NAMALWA (cell line): ENCODE measurements around the gene INTS4.
"Not testable (repeated sequence)": the region's sequence is repeated elsewhere in the genome, so short reads cannot be mapped to it uniquely, and the experiment has no call there.

Experiments used
- DNase-seq: peaks from one replicate; pipeline ENCODE4 v3.0.0-alpha.2; 2015; ENCODE audit warnings: low spot score

Gene INTS4

GRCh38 chr11:77994434-77995362 is at the start of gene INTS4:
INTS4 (minus strand) TSS chr11:77994668; CDS start chr11:77994643, 25 bp downstream.
- DNase-seq: peak; percentile 99

- no peak for DNase-seq
Observed at GRCh38 chr11:78041843-78042440, 47.5 kb upstream of the INTS4 start.

- not testable (repeated sequence) for DNase-seq
Observed at GRCh38 chr11:78041380-78041719, 46.9 kb upstream of the INTS4 start.

- DNase-seq: no peak
Observed at GRCh38 chr11:78040691-78041379, 46.4 kb upstream of the INTS4 start.

GRCh38 chr11:78039919-78040671 is 45.6 kb upstream of the INTS4 start:
- peak; percentile 36 for DNase-seq

- DNase-seq: no peak
Observed at GRCh38 chr11:78039391-78039918, 45.0 kb upstream of the INTS4 start.

- DNase-seq: no peak
Observed at GRCh38 chr11:78038697-78039313, 44.3 kb upstream of the INTS4 start.

- no peak for DNase-seq
Observed at GRCh38 chr11:78037825-78038620, 43.6 kb upstream of the INTS4 start.

- no peak for DNase-seq
Observed at GRCh38 chr11:78037056-78037455, 42.6 kb upstream of the INTS4 start.

GRCh38 chr11:78036313-78036712 is 41.8 kb upstream of the INTS4 start:
- DNase-seq: no peak

GRCh38 chr11:78034623-78035022 is 40.2 kb upstream of the INTS4 start:
- DNase-seq: no peak

- no peak for DNase-seq
Observed at GRCh38 chr11:78033040-78033439, 38.6 kb upstream of the INTS4 start.

- no peak for DNase-seq
Observed at GRCh38 chr11:78032090-78032489, 37.6 kb upstream of the INTS4 start.

- DNase-seq: no peak
Observed at GRCh38 chr11:78031629-78032028, 37.2 kb upstream of the INTS4 start.

- no peak for DNase-seq
Observed at GRCh38 chr11:78030429-78031325, 36.2 kb upstream of the INTS4 start.

GRCh38 chr11:78028423-78028822 is 34.0 kb upstream of the INTS4 start:
- not testable (repeated sequence) for DNase-seq

- no peak for DNase-seq
Observed at GRCh38 chr11:78027759-78028158, 33.3 kb upstream of the INTS4 start.

GRCh38 chr11:78025378-78025777 is 30.9 kb upstream of the INTS4 start:
- DNase-seq: no peak

GRCh38 chr11:78023426-78023825 is 29.0 kb upstream of the INTS4 start:
- DNase-seq: no peak
